Endothelial cell of umbilical vein (primary cell): ENCODE data around the gene PIN1.

Experiments
- CTCF ChIP-seq, 2 donors: IDR thresholded peaks; 1 replicate in 1 of 2; 2 replicates in 1 of 2; pipeline ENCODE4 v1.5.1; 2011; ENCODE audit warnings: low read length in 2 of 2, mild to moderate bottlenecking in 2 of 2, moderate library complexity in 2 of 2, control low read depth in 1 of 2, inconsistent platforms in 1 of 2, low read depth in 1 of 2; ENCODE audit not compliant: insufficient read depth in 1 of 2; ENCODE audit errors: extremely low read depth in 1 of 2
- POLR2AphosphoS5 ChIP-seq: IDR thresholded peaks from 2 replicates; pipeline ENCODE4 v1.6.1; 2012; ENCODE audit warnings: low read depth, mild to moderate bottlenecking, control low read depth, low read length, moderate library complexity; ENCODE audit not compliant: insufficient read depth

GRCh38 chr19:9819596-9819909, 15.6 kb upstream of the PIN1 start:
- TF ChIP-seq CTCF (IDR thresholded peaks at IDR 0.05; ENCODE audit: extremely low read depth in 1 of 2, insufficient read depth in 1 of 2, low read depth in 1 of 2, low read length in 2 of 2) (no peak), POLR2AphosphoS5 (no peak)
